Neural progenitor cell (in vitro differentiated cells): ENCODE results near the gene SP140L.

Experiments used
- EZH2 ChIP-seq: fragments of 200-600 bp; sonication (generic); IDR thresholded peaks from 2 replicates; pipeline ENCODE4 v1.6.1; 2017; ENCODE audit warnings: antibody characterized with exemption, mild to moderate bottlenecking, moderate library complexity
- TF ChIP-seq, protein P1 (sequence below): fragments of 200-600 bp; sonication (generic); IDR thresholded peaks from 2 replicates; pipeline ENCODE4 v1.5.1; 2017; ENCODE audit warnings: antibody characterized with exemption, mild to moderate bottlenecking

GRCh38 chr2:230439590-230439989, 112.6 kb downstream of the SP140L start:
- TF ChIP-seq, protein P1, sequence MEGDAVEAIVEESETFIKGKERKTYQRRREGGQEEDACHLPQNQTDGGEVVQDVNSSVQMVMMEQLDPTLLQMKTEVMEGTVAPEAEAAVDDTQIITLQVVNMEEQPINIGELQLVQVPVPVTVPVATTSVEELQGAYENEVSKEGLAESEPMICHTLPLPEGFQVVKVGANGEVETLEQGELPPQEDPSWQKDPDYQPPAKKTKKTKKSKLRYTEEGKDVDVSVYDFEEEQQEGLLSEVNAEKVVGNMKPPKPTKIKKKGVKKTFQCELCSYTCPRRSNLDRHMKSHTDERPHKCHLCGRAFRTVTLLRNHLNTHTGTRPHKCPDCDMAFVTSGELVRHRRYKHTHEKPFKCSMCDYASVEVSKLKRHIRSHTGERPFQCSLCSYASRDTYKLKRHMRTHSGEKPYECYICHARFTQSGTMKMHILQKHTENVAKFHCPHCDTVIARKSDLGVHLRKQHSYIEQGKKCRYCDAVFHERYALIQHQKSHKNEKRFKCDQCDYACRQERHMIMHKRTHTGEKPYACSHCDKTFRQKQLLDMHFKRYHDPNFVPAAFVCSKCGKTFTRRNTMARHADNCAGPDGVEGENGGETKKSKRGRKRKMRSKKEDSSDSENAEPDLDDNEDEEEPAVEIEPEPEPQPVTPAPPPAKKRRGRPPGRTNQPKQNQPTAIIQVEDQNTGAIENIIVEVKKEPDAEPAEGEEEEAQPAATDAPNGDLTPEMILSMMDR: no peak
- TF ChIP-seq EZH2: no peak
